Measurements from ENCODE around the gene BNC2. TPM values are rescaled to one million over a fixed set of nuclear protein-coding genes. Genes with fewer than 3 reads are reported as not detected.

Gene BNC2
- total RNA-seq, 4 donors from 2014 or later = 20.5 to 55.4 (median 26.2) TPM

DNA sequence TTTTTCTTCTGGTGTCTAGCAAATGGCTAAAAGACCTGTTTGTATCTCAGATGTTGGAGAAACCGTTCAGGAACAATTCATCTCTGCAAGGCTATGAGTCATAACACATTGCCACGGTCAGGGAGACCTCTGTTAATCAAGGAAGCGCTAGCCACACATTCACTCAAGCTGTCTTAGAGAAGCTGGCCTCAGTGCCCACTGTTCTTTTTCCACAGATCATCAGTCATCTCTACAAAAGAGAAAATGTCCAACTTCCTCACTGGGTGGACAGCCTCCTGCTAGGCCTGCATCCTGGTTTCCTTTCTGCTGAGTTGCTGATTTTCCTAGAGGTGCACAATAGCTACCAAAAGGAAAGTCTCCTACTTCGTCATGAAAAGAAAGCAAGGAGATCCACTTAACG lies 360.5 kb downstream of the BNC2 start:
- in situ Hi-C loops (cut with MboI; ENCODE audit: low pct_ligation_motif_present in 1 of 4, low pct_unique_long_range_greater_than_20kb in 1 of 4, low sequenced_read_pairs in 3 of 4) = no loop called here
- Histone ChIP-seq H3K4me1 (peaks cover 0 to 14% (median 0%) of the 10 kb centered on the region in 4 donors), H3K4me3 (no peak overlapping the region), H3K27ac (no peak overlapping the region), H3K27me3 (no peaks in the 10 kb centered on the region), H3K9me3 (no peaks in the 10 kb centered on the region), H3K36me3 (no peaks in the 10 kb centered on the region)
- no peak for TF ChIP-seq EP300 (IDR thresholded peaks at IDR 0.05; ENCODE audit: low read depth)
- TF ChIP-seq POLR2AphosphoS5 (IDR thresholded peaks at IDR 0.05) = no peak
- TF ChIP-seq POLR2A (IDR thresholded peaks at IDR 0.05) = no peak
- no peak for TF ChIP-seq CTCF (IDR thresholded peaks at IDR 0.05)
- DNase-seq = no peak
- WGBS, 2 donors (ENCODE audit: low coverage in 1 of 2) = 66 to 71% methylated on average over 3 to 5 of the region's 5 CpGs
- intact Hi-C loops (cut with DNase I; ENCODE audit: low total_unique reads) = no loop called here

DNA sequence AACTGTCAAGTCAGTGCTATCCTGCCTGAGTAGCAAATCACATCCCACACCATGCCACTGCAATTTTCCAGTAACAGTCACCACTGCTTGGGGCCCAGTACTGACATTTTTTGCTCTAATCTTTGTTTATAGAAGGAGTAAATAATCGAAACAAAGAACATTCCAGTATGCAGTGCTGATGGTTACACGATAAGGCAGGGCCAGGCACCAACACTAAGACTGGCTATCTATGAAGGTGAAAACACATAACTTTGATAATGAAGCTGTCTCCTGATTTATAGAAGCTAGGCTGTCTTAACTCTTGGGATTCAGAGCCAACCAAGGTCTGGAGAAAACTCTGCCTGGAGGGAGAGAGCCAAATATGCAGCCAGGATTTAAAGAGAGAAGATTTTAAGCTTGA lies 365.3 kb downstream of the BNC2 start:
- no peak for DNase-seq
- Histone ChIP-seq H3K27ac (peak overlapping the region; percentile 31 to 53 (median 47)), H3K36me3 (no peaks in the 10 kb centered on the region), H3K27me3 (no peaks in the 10 kb centered on the region), H3K9me3 (no peaks in the 10 kb centered on the region), H3K4me3 (no peak overlapping the region), H3K4me1 (peaks cover 0 to 15% (median 0%) of the 10 kb centered on the region in 4 donors)
- intact Hi-C loops (cut with DNase I; ENCODE audit: low total_unique reads) = no loop called here
- TF ChIP-seq EP300 (IDR thresholded peaks at IDR 0.05; ENCODE audit: low read depth) (no peak), CTCF (IDR thresholded peaks at IDR 0.05) (no peak), POLR2A (IDR thresholded peaks at IDR 0.05) (no peak), POLR2AphosphoS5 (IDR thresholded peaks at IDR 0.05) (no peak)
- 19 to 20% methylated on average over 2 of the region's 2 CpGs for WGBS, 2 donors (ENCODE audit: low coverage in 1 of 2)
- in situ Hi-C loops (cut with MboI; ENCODE audit: low pct_ligation_motif_present in 1 of 4, low pct_unique_long_range_greater_than_20kb in 1 of 4, low sequenced_read_pairs in 3 of 4) = no loop called here

DNA sequence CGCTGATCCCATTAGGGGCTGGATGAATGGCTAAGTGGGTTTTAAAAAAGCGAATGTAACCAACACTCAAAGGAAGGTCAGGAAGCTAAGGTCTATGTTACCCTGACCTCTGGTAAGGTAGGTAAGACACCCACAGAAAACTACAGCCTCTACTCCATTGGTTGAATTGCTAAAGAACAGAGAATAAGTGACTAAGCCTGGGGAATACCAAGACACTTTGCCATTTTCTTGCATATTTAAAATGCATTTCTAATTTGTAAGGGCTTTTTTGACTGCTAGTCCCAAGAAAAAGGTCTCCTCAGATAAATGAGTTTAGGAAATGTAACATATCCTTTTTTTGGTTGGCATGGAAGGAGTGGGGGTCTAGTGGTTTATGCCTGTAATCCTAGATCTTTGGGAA lies 368.7 kb downstream of the BNC2 start:
- Histone ChIP-seq H3K4me3 (no peak overlapping the region), H3K9me3 (no peaks in the 10 kb centered on the region), H3K4me1 (peaks cover 0 to 11% (median 0%) of the 10 kb centered on the region in 4 donors), H3K27me3 (no peaks in the 10 kb centered on the region), H3K36me3 (no peaks in the 10 kb centered on the region), H3K27ac (no peak overlapping the region)
- 62 to 88% methylated on average over 2 of the region's 2 CpGs for WGBS, 2 donors (ENCODE audit: low coverage in 1 of 2)
- intact Hi-C loops (cut with DNase I; ENCODE audit: low total_unique reads) (no loop called here), in situ Hi-C loops (cut with MboI; ENCODE audit: low pct_ligation_motif_present in 1 of 4, low pct_unique_long_range_greater_than_20kb in 1 of 4, low sequenced_read_pairs in 3 of 4) (no loop called here)
- TF ChIP-seq POLR2A (IDR thresholded peaks at IDR 0.05) (no peak), POLR2AphosphoS5 (IDR thresholded peaks at IDR 0.05) (no peak), CTCF (IDR thresholded peaks at IDR 0.05) (no peak)
- DNase-seq = no peak

- WGBS, 2 donors (ENCODE audit: low coverage in 1 of 2) = 91 to 94% methylated on average over 2 of the region's 2 CpGs
- in situ Hi-C loops (cut with MboI; ENCODE audit: low pct_ligation_motif_present in 1 of 4, low pct_unique_long_range_greater_than_20kb in 1 of 4, low sequenced_read_pairs in 3 of 4) = no loop called here
- Histone ChIP-seq H3K27me3 (no peaks in the 10 kb centered on the region), H3K36me3 (no peaks in the 10 kb centered on the region), H3K4me1 (peaks cover 0 to 11% (median 0%) of the 10 kb centered on the region in 4 donors), H3K9me3 (no peaks in the 10 kb centered on the region), H3K27ac (no peak overlapping the region), H3K4me3 (no peak overlapping the region)
- no peak for DNase-seq
- intact Hi-C loops (cut with DNase I; ENCODE audit: low total_unique reads) = no loop called here
- TF ChIP-seq CTCF (IDR thresholded peaks at IDR 0.05) (no peak), POLR2AphosphoS5 (IDR thresholded peaks at IDR 0.05) (no peak), POLR2A (IDR thresholded peaks at IDR 0.05) (no peak), EP300 (IDR thresholded peaks at IDR 0.05; ENCODE audit: low read depth) (no peak)
These were observed 369.3 kb downstream of the BNC2 start for GRCh38 chr9:16501141-16501540.
